CD4-positive, alpha-beta T cell treated with Interleukin-6 for 4 hours (primary cell): Measurements from ENCODE around the gene PNPLA1.

Experiments used
- DNase-seq: peaks from one replicate; pipeline ENCODE4 v3.0.0-alpha.2; 2020; ENCODE audit warnings: mixed read lengths

The PNPLA1 gene

GRCh38 chr6:36285797-36286196, 15.9 kb downstream of the PNPLA1 start:
- no peak for DNase-seq

- no peak for DNase-seq
Observed at GRCh38 chr6:36286858-36287257, 17.0 kb downstream of the PNPLA1 start.

- DNase-seq = no peak
Observed at GRCh38 chr6:36289281-36289878, 19.5 kb downstream of the PNPLA1 start.

GRCh38 chr6:36290668-36291620, 21.1 kb downstream of the PNPLA1 start:
- DNase-seq = no peak

- DNase-seq = no peak
Observed at GRCh38 chr6:36292170-36292569, 22.3 kb downstream of the PNPLA1 start.

- DNase-seq = no peak
Observed at GRCh38 chr6:36296240-36296639, 26.4 kb downstream of the PNPLA1 start.

- DNase-seq = no peak
Observed at GRCh38 chr6:36297051-36297450, 27.2 kb downstream of the PNPLA1 start.

GRCh38 chr6:36297511-36297910, 27.7 kb downstream of the PNPLA1 start:
- DNase-seq = no peak

GRCh38 chr6:36298027-36298426, 28.2 kb downstream of the PNPLA1 start:
- DNase-seq = no peak

- DNase-seq = no peak
Observed at GRCh38 chr6:36301085-36301658, 31.3 kb downstream of the PNPLA1 start.

GRCh38 chr6:36301781-36302180, 31.9 kb downstream of the PNPLA1 start:
- DNase-seq = no peak

- peak; percentile 96 for DNase-seq
Observed at GRCh38 chr6:36302227-36302976, 32.5 kb downstream of the PNPLA1 start.

- no peak for DNase-seq
Observed at GRCh38 chr6:36305885-36306284, 36.0 kb downstream of the PNPLA1 start.

- DNase-seq = no peak
Observed at GRCh38 chr6:36306375-36306774, 36.5 kb downstream of the PNPLA1 start.

- DNase-seq = no peak
Observed at GRCh38 chr6:36308514-36308913, 38.7 kb downstream of the PNPLA1 start.

- DNase-seq = no peak
Observed at GRCh38 chr6:36309203-36309602, 39.3 kb downstream of the PNPLA1 start.

GRCh38 chr6:36309900-36310299, 40.0 kb downstream of the PNPLA1 start:
- no peak for DNase-seq

GRCh38 chr6:36312854-36313648, 43.2 kb downstream of the PNPLA1 start:
- no peak for DNase-seq

GRCh38 chr6:36313649-36313936, 43.7 kb downstream of the PNPLA1 start:
- DNase-seq = no peak

GRCh38 chr6:36314221-36315014, 44.6 kb downstream of the PNPLA1 start:
- no peak for DNase-seq

- DNase-seq = no peak
Observed at GRCh38 chr6:36315921-36316320, 46.1 kb downstream of the PNPLA1 start.

- DNase-seq = no peak
Observed at GRCh38 chr6:36317623-36318022, 47.8 kb downstream of the PNPLA1 start.
